ENCODE data around the gene RREB1. TPM values are rescaled to one million over a fixed set of nuclear protein-coding genes. Genes with fewer than 3 reads are reported as not detected.
A peak's percentile ranks its signal among the peaks of the same experiment; 100 is the strongest.

Gene RREB1
- total and polyA plus RNA-seq, 12 donors = 3.0 to 47.1 (median 36.1) TPM

DNA sequence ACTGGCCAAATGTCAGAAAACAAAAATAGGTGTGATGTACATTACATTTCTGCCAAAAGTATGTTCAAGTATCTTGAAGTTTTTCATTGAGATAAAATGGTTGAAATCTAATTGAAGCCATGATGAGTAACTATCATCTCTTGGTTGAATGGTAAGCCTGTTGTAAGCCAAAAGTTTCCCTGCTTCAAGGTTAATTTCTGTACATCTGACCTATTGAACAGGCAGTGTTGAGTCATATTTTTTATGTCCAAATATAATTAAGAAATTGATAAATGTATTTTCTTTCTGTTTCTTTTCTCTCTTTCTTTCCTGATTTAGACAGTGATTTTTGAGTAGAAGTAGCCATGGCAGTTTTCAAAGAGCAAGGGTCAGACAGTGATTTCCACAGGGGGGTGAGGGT is 4.4 kb downstream of the RREB1 start:
- DNase-seq = no peak
- Histone ChIP-seq H3K36me3 (no peaks in the 10 kb centered on the region), H3K4me3 (peak overlapping the region in 2 of 10 donors; percentile 14 to 15), H3K27ac (peak overlapping the region in 9 of 10 donors; percentile 16 to 96 (median 37)), H3K9me3 (no peaks in the 10 kb centered on the region), H3K4me1 (peaks cover 13 to 79% (median 67%) of the 10 kb centered on the region in 9 donors), H3K27me3 (no peaks in the 10 kb centered on the region)
- no peak for TF ChIP-seq CTCF (IDR thresholded peaks at IDR 0.05)
- intact Hi-C loops (cut with DNase I) = loop anchor here in 6 of 10 donors (5.0 to 10.0 kb wide), 6 partner anchors 53 to 275 kb away; partner anchors contain the start of genes CAGE1 (in 1 of the 6) and RIOK1 (in 1 of the 6)
- ATAC-seq = no peak

DNA sequence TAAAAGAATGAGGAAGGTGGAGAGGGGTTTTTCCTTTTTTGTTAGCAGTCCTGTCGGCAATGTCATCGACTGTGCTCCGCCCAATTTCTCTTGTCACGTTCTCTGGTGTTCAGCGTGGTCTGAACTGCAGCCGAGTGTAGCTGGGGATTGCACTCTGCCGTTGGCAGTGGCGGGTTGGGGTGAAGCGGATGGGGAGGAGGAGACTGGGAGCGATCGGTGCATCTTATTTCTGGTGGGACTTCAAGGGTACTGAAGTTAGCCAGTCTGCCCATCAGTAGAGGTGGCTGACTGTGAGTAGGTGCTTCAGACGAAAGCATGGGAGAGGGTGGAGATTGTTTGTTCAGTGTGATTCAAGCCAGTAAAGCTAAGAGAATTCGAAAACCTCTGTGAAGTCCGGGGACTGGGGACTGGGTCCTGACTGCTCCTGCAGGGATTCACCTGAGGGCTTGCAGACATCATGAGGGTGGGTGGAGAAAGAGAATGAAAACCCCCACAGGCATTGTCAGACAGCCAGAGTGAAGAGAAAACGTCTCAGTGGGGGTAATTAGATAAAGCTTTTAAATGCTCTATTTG is 5.1 kb downstream of the RREB1 start:
- intact Hi-C loops (cut with DNase I) = loop anchor here in 6 of 10 donors (5.0 to 10.0 kb wide), 6 partner anchors 52 to 274 kb away; partner anchors contain the start of genes CAGE1 (in 1 of the 6) and RIOK1 (in 1 of the 6)
- H3K4me3 ChIP-seq = peak overlapping the region in 3 of 10 donors; percentile 11 to 15 (median 14)

GRCh38 chr6:7114744-7115458 is 7.1 kb downstream of the RREB1 start:
- Histone ChIP-seq H3K9me3 (no peaks in the 10 kb centered on the region), H3K4me3 (no peak overlapping the region), H3K36me3 (no peaks in the 10 kb centered on the region), H3K27me3 (no peaks in the 10 kb centered on the region), H3K27ac (peak overlapping the region in 6 of 10 donors; percentile 2 to 59 (median 36)), H3K4me1 (peaks cover 13 to 88% (median 69%) of the 10 kb centered on the region in 9 donors)
- ATAC-seq = no peak
- intact Hi-C loops (cut with DNase I) = loop anchor here in 6 of 10 donors (5.0 to 10.0 kb wide), 6 partner anchors 50 to 272 kb away; partner anchors contain the start of genes CAGE1 (in 1 of the 6) and RIOK1 (in 1 of the 6)
- DNase-seq = no peak
- TF ChIP-seq CTCF (IDR thresholded peaks at IDR 0.05) = no peak
- 54 to 66% methylated on average over 9 of the region's 9 CpGs for WGBS, 2 donors

More for the DNA sequence above, 5.1 kb downstream of the RREB1 start:
- Histone ChIP-seq H3K36me3 (no peaks in the 10 kb centered on the region), H3K27ac (peak overlapping the region in 9 of 10 donors; percentile 20 to 96 (median 37)), H3K27me3 (no peaks in the 10 kb centered on the region), H3K9me3 (no peaks in the 10 kb centered on the region), H3K4me1 (peaks cover 13 to 82% (median 67%) of the 10 kb centered on the region in 9 donors)
- peak in 1 of 2 donors; percentile 30 for DNase-seq
- ATAC-seq = peak in 4 of 8 donors; percentile 18 to 28 (median 22)
- 31 to 42% methylated on average over 15 of the region's 15 CpGs for WGBS, 2 donors
- no peak for TF ChIP-seq CTCF (IDR thresholded peaks at IDR 0.05)

- Histone ChIP-seq H3K27ac (peak overlapping the region in 9 of 10 donors; percentile 2 to 59 (median 36)), H3K27me3 (no peaks in the 10 kb centered on the region), H3K4me1 (peaks cover 13 to 80% (median 61%) of the 10 kb centered on the region in 9 donors), H3K9me3 (no peaks in the 10 kb centered on the region), H3K36me3 (no peaks in the 10 kb centered on the region), H3K4me3 (no peak overlapping the region)
- intact Hi-C loops (cut with DNase I) = loop anchor here in 3 of 10 donors (10.0 kb wide), 3 partner anchors 49 to 119 kb away; no protein-coding TSS in a partner anchor
- TF ChIP-seq CTCF (IDR thresholded peaks at IDR 0.05) = no peak
- no peak for DNase-seq
- 49 to 50% methylated on average over 15 of the region's 15 CpGs for WGBS, 2 donors
- ATAC-seq = peak in 5 of 8 donors; percentile 7 to 51 (median 17)
Observed at GRCh38 chr6:7115543-7116231, 7.9 kb downstream of the RREB1 start.

All from heart right ventricle (tissue), 16 donors.